ENCODE results near the gene BLOC1S4.

Gene BLOC1S4

GRCh38 chr4:6751611-6752485 is 35.9 kb downstream of the BLOC1S4 start:
- H3K18ac ChIP-seq (ENCODE audit: low read depth in 1 of 2, low read length in 2 of 2): peak overlapping the region; percentile 28 to 75
- H2BK5ac ChIP-seq (ENCODE audit: low read depth, low read length, poor library complexity, severe bottlenecking): no peak overlapping the region
- no peak overlapping the region for H2BK15ac ChIP-seq (ENCODE audit: low read depth, poor library complexity, severe bottlenecking)
- H3K14ac ChIP-seq (ENCODE audit: low read length in 2 of 2): no peak overlapping the region
- H3K4me1 ChIP-seq (ENCODE audit: control insufficient read depth, insufficient read depth, low read depth, low read length): peaks cover 19% of the 10 kb centered on the region
- peak overlapping the region in 1 of 2 experiments; percentile 81 for H2BK12ac ChIP-seq (ENCODE audit: low read length in 2 of 2)
- no peak overlapping the region for H3K4me3 ChIP-seq (ENCODE audit: insufficient read depth in 1 of 2, low read depth in 1 of 2, low read length in 2 of 2)
- no peak overlapping the region for H3K4me2 ChIP-seq (ENCODE audit: low read length, poor library complexity, severe bottlenecking)
- H3K36me3 ChIP-seq (ENCODE audit: control insufficient read depth in 1 of 2, insufficient read depth in 2 of 2, low read depth in 1 of 2, low read length in 2 of 2): no peaks in the 10 kb centered on the region
- H3K4ac ChIP-seq (ENCODE audit: low read depth in 1 of 2, low read length in 2 of 2): no peak overlapping the region
- no peaks in the 10 kb centered on the region for H3K27me3 ChIP-seq (ENCODE audit: control insufficient read depth in 1 of 2, insufficient read depth in 1 of 2, low read length in 2 of 2)
- no peaks in the 10 kb centered on the region for H3K9me3 ChIP-seq (ENCODE audit: control insufficient read depth, low read length)
- peak; percentile 36 for DNase-seq
- no peak overlapping the region for H2BK120ac ChIP-seq (ENCODE audit: low read depth, low read length)
- peak overlapping the region; percentile 58 for H2AFZ ChIP-seq (ENCODE audit: low read depth, low read length)
- H3K27ac ChIP-seq (ENCODE audit: low read length, poor library complexity, severe bottlenecking): no peak overlapping the region
- H2AK5ac ChIP-seq (ENCODE audit: low read length, severe bottlenecking): no peak overlapping the region
- H3K9ac ChIP-seq (ENCODE audit: low read length): no peak overlapping the region
- H4K8ac ChIP-seq (ENCODE audit: low read length): peak overlapping the region; percentile 61
- WGBS: 58% methylated on average over 16 of the region's 18 CpGs
- H3K23ac ChIP-seq (ENCODE audit: low read length in 2 of 2): no peak overlapping the region
- H3K79me1 ChIP-seq (replicated peaks; ENCODE audit: low read length, poor library complexity, severe bottlenecking): no peaks in the 10 kb centered on the region
- H4K91ac ChIP-seq (ENCODE audit: low read length): peak overlapping the region; percentile 55

GRCh38 chr4:6752486-6752829 is 36.5 kb downstream of the BLOC1S4 start:
- H4K91ac ChIP-seq (ENCODE audit: low read length): no peak overlapping the region
- H2BK15ac ChIP-seq (ENCODE audit: low read depth, poor library complexity, severe bottlenecking): no peak overlapping the region
- no peak overlapping the region for H3K18ac ChIP-seq (ENCODE audit: low read depth in 1 of 2, low read length in 2 of 2)
- no peaks in the 10 kb centered on the region for H3K36me3 ChIP-seq (ENCODE audit: control insufficient read depth in 1 of 2, insufficient read depth in 2 of 2, low read depth in 1 of 2, low read length in 2 of 2)
- no peak overlapping the region for H2BK120ac ChIP-seq (ENCODE audit: low read depth, low read length)
- H2AK5ac ChIP-seq (ENCODE audit: low read length, severe bottlenecking): no peak overlapping the region
- no peak overlapping the region for H3K23ac ChIP-seq (ENCODE audit: low read length in 2 of 2)
- no peak overlapping the region for H3K27ac ChIP-seq (ENCODE audit: low read length, poor library complexity, severe bottlenecking)
- DNase-seq: no peak
- H3K27me3 ChIP-seq (ENCODE audit: control insufficient read depth in 1 of 2, insufficient read depth in 1 of 2, low read length in 2 of 2): no peaks in the 10 kb centered on the region
- H2AFZ ChIP-seq (ENCODE audit: low read depth, low read length): no peak overlapping the region
- H3K14ac ChIP-seq (ENCODE audit: low read length in 2 of 2): no peak overlapping the region
- H3K9me3 ChIP-seq (ENCODE audit: control insufficient read depth, low read length): no peaks in the 10 kb centered on the region
- no peak overlapping the region for H3K4me2 ChIP-seq (ENCODE audit: low read length, poor library complexity, severe bottlenecking)
- H3K4me1 ChIP-seq (ENCODE audit: control insufficient read depth, insufficient read depth, low read depth, low read length): peaks cover 15% of the 10 kb centered on the region
- H4K8ac ChIP-seq (ENCODE audit: low read length): no peak overlapping the region
- no peak overlapping the region for H2BK12ac ChIP-seq (ENCODE audit: low read length in 2 of 2)
- H3K4ac ChIP-seq (ENCODE audit: low read depth in 1 of 2, low read length in 2 of 2): no peak overlapping the region
- H3K79me1 ChIP-seq (replicated peaks; ENCODE audit: low read length, poor library complexity, severe bottlenecking): no peaks in the 10 kb centered on the region
- H3K4me3 ChIP-seq (ENCODE audit: insufficient read depth in 1 of 2, low read depth in 1 of 2, low read length in 2 of 2): no peak overlapping the region
- no peak overlapping the region for H3K9ac ChIP-seq (ENCODE audit: low read length)
- no peak overlapping the region for H2BK5ac ChIP-seq (ENCODE audit: low read depth, low read length, poor library complexity, severe bottlenecking)
- 98% methylated on average over 6 of the region's 6 CpGs for WGBS

GRCh38 chr4:6753103-6753560 is 37.2 kb downstream of the BLOC1S4 start:
- peak overlapping the region; percentile 66 for H4K91ac ChIP-seq (ENCODE audit: low read length)
- H2BK5ac ChIP-seq (ENCODE audit: low read depth, low read length, poor library complexity, severe bottlenecking): no peak overlapping the region
- no peak overlapping the region for H2AFZ ChIP-seq (ENCODE audit: low read depth, low read length)
- DNase-seq: no peak
- peaks cover 15% of the 10 kb centered on the region for H3K4me1 ChIP-seq (ENCODE audit: control insufficient read depth, insufficient read depth, low read depth, low read length)
- H3K4me3 ChIP-seq (ENCODE audit: insufficient read depth in 1 of 2, low read depth in 1 of 2, low read length in 2 of 2): no peak overlapping the region
- H3K36me3 ChIP-seq (ENCODE audit: control insufficient read depth in 1 of 2, insufficient read depth in 2 of 2, low read depth in 1 of 2, low read length in 2 of 2): no peaks in the 10 kb centered on the region
- H3K18ac ChIP-seq (ENCODE audit: low read depth in 1 of 2, low read length in 2 of 2): no peak overlapping the region
- H2BK120ac ChIP-seq (ENCODE audit: low read depth, low read length): no peak overlapping the region
- no peak overlapping the region for H2AK5ac ChIP-seq (ENCODE audit: low read length, severe bottlenecking)
- H3K9me3 ChIP-seq (ENCODE audit: control insufficient read depth, low read length): no peaks in the 10 kb centered on the region
- no peak overlapping the region for H3K4ac ChIP-seq (ENCODE audit: low read depth in 1 of 2, low read length in 2 of 2)
- H3K4me2 ChIP-seq (ENCODE audit: low read length, poor library complexity, severe bottlenecking): no peak overlapping the region
- no peak overlapping the region for H2BK12ac ChIP-seq (ENCODE audit: low read length in 2 of 2)
- WGBS: 87% methylated on average over 18 of the region's 18 CpGs
- no peaks in the 10 kb centered on the region for H3K79me1 ChIP-seq (replicated peaks; ENCODE audit: low read length, poor library complexity, severe bottlenecking)
- no peak overlapping the region for H2BK15ac ChIP-seq (ENCODE audit: low read depth, poor library complexity, severe bottlenecking)
- no peak overlapping the region for H3K27ac ChIP-seq (ENCODE audit: low read length, poor library complexity, severe bottlenecking)
- H3K14ac ChIP-seq (ENCODE audit: low read length in 2 of 2): no peak overlapping the region
- H3K9ac ChIP-seq (ENCODE audit: low read length): no peak overlapping the region
- no peaks in the 10 kb centered on the region for H3K27me3 ChIP-seq (ENCODE audit: control insufficient read depth in 1 of 2, insufficient read depth in 1 of 2, low read length in 2 of 2)
- no peak overlapping the region for H4K8ac ChIP-seq (ENCODE audit: low read length)
- H3K23ac ChIP-seq (ENCODE audit: low read length in 2 of 2): no peak overlapping the region

GRCh38 chr4:6753891-6754290 is 37.9 kb downstream of the BLOC1S4 start:
- H4K8ac ChIP-seq (ENCODE audit: low read length): no peak overlapping the region
- no peak overlapping the region for H3K23ac ChIP-seq (ENCODE audit: low read length in 2 of 2)
- no peaks in the 10 kb centered on the region for H3K79me1 ChIP-seq (replicated peaks; ENCODE audit: low read length, poor library complexity, severe bottlenecking)
- no peak overlapping the region for H4K91ac ChIP-seq (ENCODE audit: low read length)
- no peak overlapping the region for H3K14ac ChIP-seq (ENCODE audit: low read length in 2 of 2)
- no peak for DNase-seq
- WGBS: 95% methylated on average over 8 of the region's 9 CpGs
- no peak overlapping the region for H3K27ac ChIP-seq (ENCODE audit: low read length, poor library complexity, severe bottlenecking)
- H2BK12ac ChIP-seq (ENCODE audit: low read length in 2 of 2): no peak overlapping the region
- no peak overlapping the region for H2AK5ac ChIP-seq (ENCODE audit: low read length, severe bottlenecking)
- no peak overlapping the region for H3K9ac ChIP-seq (ENCODE audit: low read length)
- H2AFZ ChIP-seq (ENCODE audit: low read depth, low read length): no peak overlapping the region
- H3K4ac ChIP-seq (ENCODE audit: low read depth in 1 of 2, low read length in 2 of 2): no peak overlapping the region
- no peak overlapping the region for H2BK15ac ChIP-seq (ENCODE audit: low read depth, poor library complexity, severe bottlenecking)
- H2BK5ac ChIP-seq (ENCODE audit: low read depth, low read length, poor library complexity, severe bottlenecking): no peak overlapping the region
- H3K36me3 ChIP-seq (ENCODE audit: control insufficient read depth in 1 of 2, insufficient read depth in 2 of 2, low read depth in 1 of 2, low read length in 2 of 2): no peaks in the 10 kb centered on the region
- H2BK120ac ChIP-seq (ENCODE audit: low read depth, low read length): no peak overlapping the region
- H3K4me1 ChIP-seq (ENCODE audit: control insufficient read depth, insufficient read depth, low read depth, low read length): peaks cover 12% of the 10 kb centered on the region
- H3K4me3 ChIP-seq (ENCODE audit: insufficient read depth in 1 of 2, low read depth in 1 of 2, low read length in 2 of 2): no peak overlapping the region
- H3K18ac ChIP-seq (ENCODE audit: low read depth in 1 of 2, low read length in 2 of 2): no peak overlapping the region
- no peaks in the 10 kb centered on the region for H3K9me3 ChIP-seq (ENCODE audit: control insufficient read depth, low read length)
- H3K27me3 ChIP-seq (ENCODE audit: control insufficient read depth in 1 of 2, insufficient read depth in 1 of 2, low read length in 2 of 2): peaks cover 0 to 3% of the 10 kb centered on the region in 2 experiments
- no peak overlapping the region for H3K4me2 ChIP-seq (ENCODE audit: low read length, poor library complexity, severe bottlenecking)

All from mesenchymal stem cell (in vitro differentiated cells and primary cell).